GM12878 (cell line): ENCODE results near the gene APBA1.

Source experiments
- CEBPB ChIP-seq, 2 experiments: fragments of 150-350 bp in 1 of 2; IDR thresholded peaks; 2 replicates each; pipeline ENCODE4 v1.6.1; 2012 to 2014; ENCODE audit warnings: low read depth in 2 of 2, low read length in 2 of 2, borderline replicate concordance in 1 of 2, inconsistent platforms in 1 of 2
- CHD1 ChIP-seq: IDR thresholded peaks from 2 replicates; pipeline ENCODE4 v1.6.1; 2012; ENCODE audit warnings: low read depth, low read length, improper control_type of control experiment
- CTCF ChIP-seq, 3 experiments: IDR thresholded peaks in 2 of 3; conservative IDR thresholded peaks in 1 of 3; 2 replicates each; pipeline ENCODE4 v1.5.1; 2011; ENCODE audit warnings: low read depth in 3 of 3, low read length in 3 of 3, mild to moderate bottlenecking in 3 of 3, control low read depth in 2 of 3, moderate library complexity in 2 of 3, inconsistent platforms in 1 of 3, mixed read lengths in 1 of 3; ENCODE audit not compliant: control insufficient read depth in 2 of 3, insufficient read depth in 1 of 3; ENCODE audit errors: extremely low read depth in 1 of 3
- HDAC6 ChIP-seq: fragments of 200-600 bp; sonication (generic); IDR thresholded peaks from one replicate; pipeline ENCODE4 v1.8.0; 2017; ENCODE audit warnings: antibody characterized with exemption; ENCODE audit not compliant: unreplicated experiment
- MXI1 ChIP-seq: fragments of 150-350 bp; IDR thresholded peaks from 2 replicates; pipeline ENCODE4 v1.6.1; 2011; ENCODE audit warnings: low read depth, mild to moderate bottlenecking, inconsistent platforms, low read length, improper control_type of control experiment
- POLR2AphosphoS2 ChIP-seq: IDR thresholded peaks from 2 replicates; pipeline ENCODE4 v1.6.1; 2011; ENCODE audit warnings: low read depth, mild to moderate bottlenecking, low read length, improper control_type of control experiment, moderate library complexity
- RAD21 ChIP-seq: IDR thresholded peaks from 2 replicates; pipeline ENCODE4 v1.6.1; 2011; ENCODE audit warnings: mild to moderate bottlenecking, low read depth, low read length, moderate library complexity; ENCODE audit not compliant: insufficient read depth
- SUZ12 ChIP-seq: fragments of 200-600 bp; sonication (generic); IDR thresholded peaks from one replicate; pipeline ENCODE4 v1.6.1; 2018; ENCODE audit warnings: antibody characterized with exemption, mild to moderate bottlenecking; ENCODE audit not compliant: unreplicated experiment
- TAF1 ChIP-seq: IDR thresholded peaks from 2 replicates; pipeline ENCODE4 v1.6.1; 2011; ENCODE audit warnings: mild to moderate bottlenecking, low read depth, low read length, borderline replicate concordance
- USF2 ChIP-seq: IDR thresholded peaks from 2 replicates; pipeline ENCODE4 v1.6.1; 2011; ENCODE audit warnings: low read depth, low read length, improper control_type of control experiment, borderline replicate concordance
- ZBTB4 ChIP-seq: fragments of 450-650 bp; formaldehyde crosslinking; IDR thresholded peaks from 2 replicates; pipeline ENCODE4 v1.4.0; 2022; ENCODE audit warnings: mild to moderate bottlenecking, moderate library complexity

GRCh38 chr9:69428017-69428785 is 244.0 kb downstream of the APBA1 start:
- TF ChIP-seq ZBTB4 (CRISPR knock-in tag) = no peak
- no peak for TF ChIP-seq CTCF (IDR thresholded peaks at IDR 0.05 in 2 of 3, conservative IDR thresholded peaks at IDR 0.05 in 1 of 3; ENCODE audit: control insufficient read depth in 2 of 3, extremely low read depth in 1 of 3, insufficient read depth in 1 of 3, low read depth in 3 of 3, low read length in 3 of 3)
- no peak for TF ChIP-seq SUZ12
- TF ChIP-seq CHD1 = no peak
- no peak for TF ChIP-seq POLR2AphosphoS2
- TF ChIP-seq RAD21 = no peak
- no peak for TF ChIP-seq HDAC6
- TF ChIP-seq CEBPB (IDR thresholded peaks at IDR 0.05; ENCODE audit: borderline replicate concordance in 1 of 2, low read depth in 2 of 2, low read length in 2 of 2) = no peak
- TF ChIP-seq TAF1 = no peak
- no peak for TF ChIP-seq USF2
- no peak for TF ChIP-seq MXI1
